C1 segment of cervical spinal cord (tissue), 14 donors: ENCODE data around the gene PRKAR2B.
"Not testable (repeated sequence)": the region's sequence is repeated elsewhere in the genome, so short reads cannot be mapped to it uniquely, and the experiment has no call there.

Experiments
- DNase-seq, 14 donors: peaks; one replicate each; lab custom pipeline; 2025; lab: John Stamatoyannopoulos, UW

The PRKAR2B gene

GRCh38 chr7:107047902-107048782 lies 3.6 kb downstream of the PRKAR2B start:
- DNase-seq, result no peak

DNA sequence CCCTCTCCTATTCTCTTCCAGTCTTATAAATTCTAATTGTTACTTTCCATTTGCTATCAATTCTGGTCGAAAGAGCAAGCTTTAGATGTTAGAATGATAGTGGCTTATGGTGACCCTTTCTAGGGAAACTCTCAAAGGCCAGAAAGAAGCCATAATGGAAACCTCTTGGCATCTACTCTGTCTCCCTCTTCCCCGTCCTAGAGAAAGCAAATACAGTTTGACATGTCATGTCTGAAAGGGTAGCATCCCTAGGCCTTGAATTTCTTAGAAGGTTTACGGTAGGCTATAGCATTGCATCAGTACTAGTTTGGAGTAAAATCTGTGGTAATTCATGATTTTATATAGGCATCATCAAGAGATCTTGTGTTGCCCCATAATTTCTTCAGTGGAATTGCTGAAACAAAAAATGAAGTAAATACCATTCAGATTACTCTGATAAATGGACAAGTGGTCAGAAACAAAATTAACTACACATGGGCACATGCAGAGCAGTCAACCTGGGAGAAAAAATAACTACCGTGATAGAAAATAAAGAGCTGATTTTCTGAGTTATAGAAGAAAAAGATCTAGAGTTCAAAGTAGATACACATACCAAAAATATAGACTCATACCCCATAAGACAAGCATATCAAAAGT lies 4.4 kb downstream of the PRKAR2B start:
- DNase-seq, result no peak

GRCh38 chr7:107049480-107049879 lies 5.0 kb downstream of the PRKAR2B start:
- DNase-seq, result no peak

- DNase-seq, result no peak
Measured at GRCh38 chr7:107049971-107050532, 5.5 kb downstream of the PRKAR2B start.

GRCh38 chr7:107051376-107051775 lies 6.9 kb downstream of the PRKAR2B start:
- no peak for DNase-seq

DNA sequence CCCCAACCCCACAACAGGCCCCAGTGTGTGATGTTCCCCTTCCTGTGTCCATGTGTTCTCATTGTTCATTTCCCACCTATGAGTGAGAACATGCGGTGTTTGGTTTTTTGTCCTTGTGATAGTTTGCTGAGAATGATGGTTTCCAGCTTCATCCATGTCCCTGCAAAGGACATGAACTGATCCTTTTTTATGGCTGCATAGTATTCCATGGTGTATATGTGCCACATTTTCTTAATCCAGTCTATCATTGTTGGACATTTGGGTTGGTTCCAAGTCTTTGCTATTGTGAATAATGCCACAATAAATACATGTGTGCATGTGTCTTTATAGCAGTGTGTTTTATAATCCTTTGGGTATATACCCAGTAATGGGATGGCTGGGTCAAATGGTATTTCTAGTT lies 10.5 kb downstream of the PRKAR2B start:
- not testable (repeated sequence) for DNase-seq

- not testable (repeated sequence) for DNase-seq
Measured at GRCh38 chr7:107056058-107056457, 11.6 kb downstream of the PRKAR2B start.

- DNase-seq, result no peak
Measured at GRCh38 chr7:107056728-107057473, 12.4 kb downstream of the PRKAR2B start.

DNA sequence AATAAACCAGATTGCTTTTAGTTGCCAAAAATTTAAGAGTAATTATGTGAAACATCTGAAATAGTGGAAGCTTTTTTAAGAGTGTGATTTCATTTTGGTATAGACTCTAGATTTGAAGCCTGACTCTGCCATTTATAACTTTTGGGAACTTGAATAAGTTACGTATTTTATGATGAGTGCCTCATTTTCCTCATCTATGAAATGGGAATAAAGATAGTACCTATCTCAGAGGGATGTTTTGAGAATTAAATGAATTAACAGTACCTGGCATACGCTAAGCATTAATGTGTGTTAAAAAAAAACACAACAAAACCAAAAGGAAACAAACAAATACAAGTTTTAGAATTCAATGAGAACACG lies 12.9 kb downstream of the PRKAR2B start:
- no peak for DNase-seq

DNA sequence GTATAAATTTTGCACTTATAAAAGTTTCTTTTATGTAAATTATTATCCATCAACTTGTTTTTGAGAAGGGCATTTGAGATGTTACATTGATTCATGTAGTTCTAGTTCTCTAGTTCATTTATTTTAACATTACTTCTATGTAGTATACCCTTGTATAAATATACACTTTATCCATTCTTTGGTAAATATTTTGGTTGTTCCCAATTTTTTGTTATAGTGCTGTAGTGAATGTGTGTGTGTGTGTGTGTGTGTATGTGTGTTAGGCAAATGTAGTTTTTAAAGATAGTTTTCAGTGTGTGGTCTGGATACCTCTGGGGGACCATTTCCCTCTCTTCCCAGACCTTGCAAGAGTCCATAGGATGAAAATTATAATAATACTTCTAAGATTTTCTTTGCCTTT lies 15.0 kb downstream of the PRKAR2B start:
- no peak for DNase-seq

DNA sequence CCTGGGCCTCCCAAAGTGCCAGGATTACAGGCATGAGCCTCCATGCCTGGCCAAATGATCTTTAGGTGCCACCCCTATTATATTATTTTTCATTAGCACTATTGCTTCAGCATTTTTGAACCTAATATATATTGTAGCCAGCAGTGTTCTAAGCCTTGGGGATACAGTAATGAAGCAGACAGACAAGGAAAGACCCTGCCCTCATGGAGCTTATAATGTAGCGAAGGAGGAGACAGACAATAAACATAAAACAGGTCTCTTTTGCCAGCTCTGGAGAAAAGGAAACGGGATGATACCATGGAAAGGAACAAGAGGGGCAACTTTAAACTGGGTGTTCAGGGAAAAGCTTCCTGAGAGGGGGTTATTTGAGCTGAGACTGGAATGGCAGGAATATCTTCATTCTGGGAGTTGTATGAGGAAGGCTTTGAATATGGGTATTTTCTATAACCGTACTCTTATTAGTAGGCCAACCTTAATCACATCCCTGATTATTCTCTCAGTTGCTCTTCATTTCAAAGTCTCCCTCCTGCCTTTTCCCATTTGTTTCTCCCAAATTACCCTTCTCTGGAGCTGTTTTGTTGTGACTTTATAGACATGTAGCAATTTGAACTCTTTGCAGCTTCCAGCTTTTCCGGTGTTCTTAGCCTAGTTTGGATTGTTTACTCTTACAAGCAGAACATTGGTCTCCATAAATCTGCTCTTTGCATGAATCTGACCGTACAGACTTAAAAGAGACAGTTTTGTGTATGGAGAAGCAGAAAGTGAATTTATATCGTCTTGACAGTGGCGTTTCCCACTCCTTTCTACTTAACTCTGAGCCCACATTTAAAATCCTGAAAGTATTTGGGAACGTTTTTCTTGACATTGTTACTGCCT lies 19.0 kb downstream of the PRKAR2B start:
- no peak for DNase-seq

DNA sequence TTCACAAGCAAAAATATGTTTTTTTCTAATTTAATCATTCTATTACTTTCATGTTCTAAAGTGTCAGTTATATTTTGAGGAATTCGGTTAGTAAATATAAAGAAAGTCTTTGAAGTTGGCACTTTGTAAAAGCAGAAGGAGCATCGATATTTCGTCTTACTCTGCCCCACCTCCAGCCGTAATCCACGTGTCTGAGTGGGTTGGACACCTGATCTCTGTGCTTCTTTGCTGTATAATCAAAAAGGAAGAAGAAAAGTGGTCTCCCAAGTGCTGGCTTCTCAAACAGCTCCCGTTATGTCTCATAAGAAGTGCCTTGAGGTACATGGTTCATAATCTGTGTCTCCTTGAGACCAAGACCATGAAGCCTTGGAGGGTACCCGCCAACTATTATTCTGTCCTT lies 19.8 kb downstream of the PRKAR2B start:
- DNase-seq, result no peak

- DNase-seq, result no peak
Measured at GRCh38 chr7:107065929-107066247, 21.4 kb downstream of the PRKAR2B start.

DNA sequence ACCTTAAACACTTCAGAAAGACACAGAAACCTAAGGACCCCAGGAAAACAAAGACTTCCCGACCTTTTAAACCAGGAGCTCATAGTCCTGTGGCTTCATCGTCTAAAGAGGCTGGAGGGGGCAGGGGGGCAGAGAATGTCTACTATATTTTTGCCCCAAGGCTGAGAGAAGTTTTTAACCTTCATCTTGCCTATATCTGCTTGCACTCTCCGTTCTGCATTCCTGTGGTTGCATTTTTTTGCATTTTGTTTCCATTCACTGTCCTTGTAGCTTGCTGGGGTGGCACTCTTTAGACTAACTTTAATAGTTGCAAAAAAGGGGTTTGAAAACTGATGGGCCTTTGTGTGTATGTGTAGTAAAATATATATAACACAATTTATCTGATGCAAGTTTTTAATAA lies 23.7 kb downstream of the PRKAR2B start:
- DNase-seq, result no peak

- no peak for DNase-seq
Measured at GRCh38 chr7:107069457-107069856, 25.0 kb downstream of the PRKAR2B start.

- no peak for DNase-seq
Measured at GRCh38 chr7:107070710-107071109, 26.2 kb downstream of the PRKAR2B start.

DNA sequence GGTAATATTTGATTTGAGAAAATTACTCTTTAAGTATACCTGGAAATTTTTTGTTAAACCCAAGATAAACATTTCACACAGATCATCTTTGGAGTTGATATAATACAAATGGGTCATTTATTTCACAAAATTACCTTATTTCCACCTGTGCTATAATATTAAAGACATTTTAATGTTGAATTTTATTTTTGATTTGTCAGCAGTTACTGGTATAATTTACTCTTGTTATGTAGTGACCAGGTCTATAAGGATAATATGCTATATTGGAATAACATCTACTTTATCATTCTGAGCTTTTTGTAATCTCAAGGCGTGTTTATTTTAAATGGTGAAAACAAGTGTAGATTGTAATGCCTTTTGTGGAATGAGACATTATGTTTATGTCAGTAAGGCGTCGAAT lies 26.6 kb downstream of the PRKAR2B start:
- DNase-seq, result no peak

DNA sequence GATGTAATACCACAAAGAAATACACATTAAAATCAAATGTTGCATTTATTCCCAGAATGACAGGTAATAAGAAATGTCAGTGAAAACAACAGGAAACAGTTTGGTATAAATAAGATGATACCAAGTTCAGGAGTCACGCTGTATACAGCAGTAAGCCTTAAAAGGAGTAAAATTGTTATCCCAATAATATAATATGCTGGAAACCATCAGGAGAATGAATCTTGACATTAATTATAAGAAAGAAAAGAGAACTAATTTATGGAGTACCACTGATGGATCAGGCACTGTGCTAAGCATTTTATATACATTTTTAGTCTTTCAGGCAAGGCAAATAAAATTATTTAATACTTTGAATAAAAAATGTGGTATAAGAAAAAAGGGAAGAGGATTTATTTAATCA lies 27.6 kb downstream of the PRKAR2B start:
- no peak for DNase-seq

DNA sequence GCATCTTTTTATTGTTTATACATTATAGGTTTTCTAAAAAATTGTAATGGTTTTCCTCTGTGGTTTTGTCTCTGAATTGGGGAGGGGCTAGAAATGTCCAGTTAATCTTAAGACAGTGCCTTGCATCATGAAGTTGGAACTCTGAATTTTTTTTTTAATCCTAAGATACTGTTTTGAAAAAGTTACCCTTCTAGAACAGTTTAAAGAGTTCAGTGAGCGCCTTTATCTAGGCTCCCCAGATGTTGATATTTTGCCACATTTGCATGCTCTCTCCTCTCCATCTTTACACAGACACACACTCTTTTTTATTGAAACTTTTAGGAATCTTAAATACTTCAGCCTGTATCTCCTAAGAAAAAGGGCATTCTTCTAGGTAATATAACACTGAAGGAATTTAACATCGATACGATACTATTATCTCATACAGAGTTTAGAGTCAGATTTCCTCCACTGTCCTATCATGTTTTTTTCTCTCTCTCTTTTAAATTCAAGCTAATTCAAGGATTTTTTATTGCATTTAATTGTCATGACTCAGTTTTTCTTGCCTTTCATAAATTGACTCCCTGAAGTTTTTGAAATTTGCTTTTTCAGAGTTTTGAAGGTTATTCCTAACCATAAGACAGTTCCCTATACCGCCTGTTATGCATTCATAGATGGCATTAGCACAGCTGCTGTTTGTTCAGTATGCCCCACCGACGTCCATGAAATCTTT lies 31.5 kb downstream of the PRKAR2B start:
- DNase-seq, result no peak

DNA sequence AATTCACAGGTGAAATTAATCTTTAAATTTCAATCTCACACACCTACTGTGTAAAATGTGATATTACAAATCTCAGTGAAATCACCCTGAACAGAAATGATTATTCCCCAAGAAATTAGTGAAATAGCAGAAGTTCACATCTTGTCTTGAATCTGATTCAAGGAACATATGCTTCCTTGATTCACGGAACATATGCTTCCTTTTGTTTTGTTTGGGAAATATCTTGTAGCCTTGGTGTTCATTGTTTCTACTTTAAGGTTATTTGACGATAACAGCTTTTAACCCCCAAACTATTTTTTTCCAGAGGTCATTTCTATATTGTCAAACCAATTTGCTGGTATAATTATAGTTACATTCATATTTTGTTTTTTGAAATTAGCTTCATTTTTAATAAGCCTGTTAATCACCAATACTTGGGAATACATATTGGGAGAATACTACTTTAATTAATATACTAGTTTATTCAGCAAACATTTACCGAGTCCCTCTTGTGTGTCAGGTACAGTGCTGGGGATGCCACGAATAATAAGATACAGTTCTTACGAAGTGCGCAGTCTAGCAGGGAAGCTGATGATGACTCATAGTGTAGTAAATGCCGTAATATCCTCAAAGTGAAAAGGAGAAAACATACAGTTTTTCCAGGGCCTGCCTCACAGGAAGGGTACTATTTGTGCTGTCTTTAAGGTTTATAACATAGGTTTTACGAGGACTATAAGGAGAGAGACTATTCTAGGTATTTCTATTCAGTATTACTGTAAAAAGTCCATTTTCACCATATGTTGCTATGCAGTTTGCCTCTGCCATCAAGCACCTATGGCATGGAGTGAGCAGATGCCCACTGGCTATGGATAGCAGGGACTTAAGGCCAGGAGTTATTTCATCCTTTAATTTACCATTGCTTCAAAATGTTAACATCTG lies 32.5 kb downstream of the PRKAR2B start:
- no peak for DNase-seq
